ENCODE results near the gene FCF1.

The FCF1 gene

DNA sequence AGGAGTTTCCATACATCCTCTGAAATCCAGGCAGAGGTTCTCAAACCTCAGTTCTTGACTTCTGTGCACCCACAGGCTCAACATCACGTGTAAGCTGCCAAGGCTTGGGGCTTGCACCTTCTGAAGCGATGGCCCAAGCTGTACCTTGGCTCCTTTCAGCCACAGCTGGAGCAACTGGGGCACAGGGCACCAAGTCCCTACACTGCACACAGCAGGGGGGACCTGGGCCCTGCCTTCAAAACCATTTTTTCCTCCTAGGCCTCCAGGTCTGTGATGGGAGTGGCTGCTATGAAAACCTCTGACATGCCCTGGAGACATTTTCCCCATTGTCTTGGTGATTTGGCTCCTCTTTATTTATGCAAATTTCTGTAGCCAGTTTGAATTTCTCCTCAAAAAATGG lies 10.7 kb upstream of the FCF1 start:
- Histone ChIP-seq H3K4me3 (ENCODE audit: low read length, poor library complexity, severe bottlenecking) (no peak overlapping the region), H3K4me2 (ENCODE audit: low read depth, low read length, poor library complexity, severe bottlenecking) (no peak overlapping the region), H3K9me2 (replicated peaks; ENCODE audit: low read depth, low read length) (no peaks in the 10 kb centered on the region), H3K4me1 (ENCODE audit: insufficient read depth, low read length, poor library complexity, severe bottlenecking) (peaks cover 3% of the 10 kb centered on the region), H3K36me3 (ENCODE audit: insufficient read depth, low read length) (peaks cover 9% of the 10 kb centered on the region; the same call in 1 of the 2 replicates), H3K9me3 (ENCODE audit: insufficient read depth, low read depth, low read length) (peaks cover 6% of the 10 kb centered on the region; the same call in 1 of the 2 replicates), H4K20me1 (ENCODE audit: insufficient read depth, low read length, poor library complexity, severe bottlenecking) (no peaks in the 10 kb centered on the region), H3F3A (ENCODE audit: low read depth) (no peaks in the 10 kb centered on the region), H3K9ac (ENCODE audit: low read depth, low read length, poor library complexity, severe bottlenecking) (no peak overlapping the region), H3K79me2 (ENCODE audit: insufficient read depth, low read length) (peaks cover 85% of the 10 kb centered on the region), H3K27me3 (ENCODE audit: insufficient read depth, low read length, poor library complexity, severe bottlenecking) (no peaks in the 10 kb centered on the region), H2AFZ (ENCODE audit: low read length) (no peak overlapping the region)
- TF ChIP-seq, protein P1, sequence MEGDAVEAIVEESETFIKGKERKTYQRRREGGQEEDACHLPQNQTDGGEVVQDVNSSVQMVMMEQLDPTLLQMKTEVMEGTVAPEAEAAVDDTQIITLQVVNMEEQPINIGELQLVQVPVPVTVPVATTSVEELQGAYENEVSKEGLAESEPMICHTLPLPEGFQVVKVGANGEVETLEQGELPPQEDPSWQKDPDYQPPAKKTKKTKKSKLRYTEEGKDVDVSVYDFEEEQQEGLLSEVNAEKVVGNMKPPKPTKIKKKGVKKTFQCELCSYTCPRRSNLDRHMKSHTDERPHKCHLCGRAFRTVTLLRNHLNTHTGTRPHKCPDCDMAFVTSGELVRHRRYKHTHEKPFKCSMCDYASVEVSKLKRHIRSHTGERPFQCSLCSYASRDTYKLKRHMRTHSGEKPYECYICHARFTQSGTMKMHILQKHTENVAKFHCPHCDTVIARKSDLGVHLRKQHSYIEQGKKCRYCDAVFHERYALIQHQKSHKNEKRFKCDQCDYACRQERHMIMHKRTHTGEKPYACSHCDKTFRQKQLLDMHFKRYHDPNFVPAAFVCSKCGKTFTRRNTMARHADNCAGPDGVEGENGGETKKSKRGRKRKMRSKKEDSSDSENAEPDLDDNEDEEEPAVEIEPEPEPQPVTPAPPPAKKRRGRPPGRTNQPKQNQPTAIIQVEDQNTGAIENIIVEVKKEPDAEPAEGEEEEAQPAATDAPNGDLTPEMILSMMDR (conservative IDR thresholded peaks at IDR 0.05; ENCODE audit: low read length), result no peak
- no peak for TF ChIP-seq EZH2phosphoT487 (IDR thresholded peaks at IDR 0.05; ENCODE audit: borderline replicate concordance)

- no peaks in the 10 kb centered on the region for H3K27me3 ChIP-seq (ENCODE audit: insufficient read depth, low read length, poor library complexity, severe bottlenecking)
- peaks cover 84% of the 10 kb centered on the region for H3K79me2 ChIP-seq (ENCODE audit: insufficient read depth, low read length)
Measured at GRCh38 chr14:74703043-74703442, 9.9 kb upstream of the FCF1 start.

DNA sequence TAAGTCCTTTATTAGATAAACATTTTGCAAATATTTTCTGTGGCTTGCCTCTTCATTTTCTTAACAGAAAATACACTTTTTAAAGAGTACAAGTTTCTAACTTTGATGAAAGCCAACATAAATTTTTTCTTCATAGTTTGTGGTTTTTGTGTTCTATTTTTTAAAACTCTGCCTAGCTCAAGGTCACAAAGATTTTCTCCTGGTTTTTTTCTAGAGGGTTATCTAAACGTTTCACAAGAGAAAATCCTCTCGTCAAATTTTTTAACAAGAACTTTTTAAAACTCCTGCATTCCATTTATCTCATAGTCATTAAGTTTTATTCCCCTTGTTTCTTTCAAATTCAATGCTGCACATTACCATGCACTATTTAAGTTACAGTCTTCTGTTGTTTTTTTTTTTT lies 8.3 kb upstream of the FCF1 start:
- H3K9me3 ChIP-seq (ENCODE audit: insufficient read depth, low read depth, low read length), result peaks cover 6% of the 10 kb centered on the region; the same call in 1 of the 2 replicates
- TF ChIP-seq EZH2phosphoT487 (IDR thresholded peaks at IDR 0.05; ENCODE audit: borderline replicate concordance), result no peak
- TF ChIP-seq, protein P1 (conservative IDR thresholded peaks at IDR 0.05; ENCODE audit: low read length), result no peak
- H3K4me3 ChIP-seq (ENCODE audit: low read length, poor library complexity, severe bottlenecking), result no peak overlapping the region
- peaks cover 15% of the 10 kb centered on the region for H3K4me1 ChIP-seq (ENCODE audit: insufficient read depth, low read length, poor library complexity, severe bottlenecking)
- H3K4me2 ChIP-seq (ENCODE audit: low read depth, low read length, poor library complexity, severe bottlenecking), result no peak overlapping the region
- H4K20me1 ChIP-seq (ENCODE audit: insufficient read depth, low read length, poor library complexity, severe bottlenecking), result peaks cover 13% of the 10 kb centered on the region
- H3K9me2 ChIP-seq (replicated peaks; ENCODE audit: low read depth, low read length), result no peaks in the 10 kb centered on the region
- no peaks in the 10 kb centered on the region for H3K27me3 ChIP-seq (ENCODE audit: insufficient read depth, low read length, poor library complexity, severe bottlenecking)
- H3K9ac ChIP-seq (ENCODE audit: low read depth, low read length, poor library complexity, severe bottlenecking), result no peak overlapping the region
- H3F3A ChIP-seq (ENCODE audit: low read depth), result no peaks in the 10 kb centered on the region
- H3K79me2 ChIP-seq (ENCODE audit: insufficient read depth, low read length), result peaks cover 84% of the 10 kb centered on the region
- H3K36me3 ChIP-seq (ENCODE audit: insufficient read depth, low read length), result peaks cover 3% of the 10 kb centered on the region; the same call in 1 of the 2 replicates
- no peak overlapping the region for H2AFZ ChIP-seq (ENCODE audit: low read length)

More at GRCh38 chr14:74703043-74703442, 9.9 kb upstream of the FCF1 start:
- H2AFZ ChIP-seq (ENCODE audit: low read length), result no peak overlapping the region
- peaks cover 3% of the 10 kb centered on the region; the same call in 1 of the 2 replicates for H3K36me3 ChIP-seq (ENCODE audit: insufficient read depth, low read length)
- no peaks in the 10 kb centered on the region for H4K20me1 ChIP-seq (ENCODE audit: insufficient read depth, low read length, poor library complexity, severe bottlenecking)
- no peak overlapping the region for H3K4me3 ChIP-seq (ENCODE audit: low read length, poor library complexity, severe bottlenecking)
- H3F3A ChIP-seq (ENCODE audit: low read depth), result no peaks in the 10 kb centered on the region
- H3K9me2 ChIP-seq (replicated peaks; ENCODE audit: low read depth, low read length), result no peaks in the 10 kb centered on the region
- no peak overlapping the region for H3K9ac ChIP-seq (ENCODE audit: low read depth, low read length, poor library complexity, severe bottlenecking)
- no peak overlapping the region for H3K4me2 ChIP-seq (ENCODE audit: low read depth, low read length, poor library complexity, severe bottlenecking)
- peaks cover 3% of the 10 kb centered on the region for H3K4me1 ChIP-seq (ENCODE audit: insufficient read depth, low read length, poor library complexity, severe bottlenecking)
- peaks cover 6% of the 10 kb centered on the region; the same call in 1 of the 2 replicates for H3K9me3 ChIP-seq (ENCODE audit: insufficient read depth, low read depth, low read length)
- no peak for TF ChIP-seq EZH2phosphoT487 (IDR thresholded peaks at IDR 0.05; ENCODE audit: borderline replicate concordance)
